H1 (cell line): ENCODE results near the gene CST1. TPM values are rescaled to one million over a fixed set of nuclear protein-coding genes. Genes with fewer than 3 reads are reported as not detected.

Experiments used
- CTCF ChIA-PET: fragments of 300-600 bp; sonication (Branson Sonifier 250); formaldehyde crosslinking; loops from one replicate; lab custom pipeline; 2021; ENCODE audit not compliant: partially characterized antibody; lab: Charles Lee
- POLR2A ChIA-PET: fragments of 300-600 bp; sonication (Branson Sonifier 250); formaldehyde crosslinking; loops from one replicate; lab custom pipeline; 2021; ENCODE audit warnings: inconsistent platforms; ENCODE audit not compliant: partially characterized antibody; lab: Charles Lee
- DNase-seq, 2 experiments: peaks; one replicate each; pipeline versions ENCODE4 v3.0.0 to v3.0.0-alpha.2; 2010 to 2022; ENCODE audit warnings: low spot score in 2 of 2, low read depth in 1 of 2, mixed read lengths in 1 of 2
- FAIRE-seq: peaks from 2 replicates; lab custom pipeline; 2011; peaks lifted over from hg19 to GRCh38; lab: Jason Lieb, UNC
- H2AFZ ChIP-seq: 2 replicates; pipeline ENCODE4 v1.8.1; 2012; ENCODE audit warnings: low read length, inconsistent platforms
- H2AK5ac ChIP-seq: 2 replicates; pipeline ENCODE4 v1.6.1; 2013; ENCODE audit warnings: low read depth, low read length
- H2BK120ac ChIP-seq: replicated peaks from 2 replicates; pipeline ENCODE3; 2013; ENCODE audit warnings: low read depth, low read length, inconsistent platforms
- H2BK12ac ChIP-seq: 2 replicates; pipeline ENCODE4 v1.6.1; 2013; ENCODE audit warnings: low read depth, low read length
- H2BK15ac ChIP-seq: 2 replicates; pipeline ENCODE4 v1.6.1; 2013; ENCODE audit warnings: low read length
- H2BK20ac ChIP-seq: 2 replicates; pipeline ENCODE4 v1.6.1; 2013; ENCODE audit warnings: low read length
- H2BK5ac ChIP-seq: 2 replicates; pipeline ENCODE4 v1.6.1; 2013; ENCODE audit warnings: low read depth, low read length
- H3K14ac ChIP-seq: 2 replicates; pipeline ENCODE4 v1.6.1; 2013; ENCODE audit warnings: inconsistent platforms; ENCODE audit not compliant: insufficient read length
- H3K18ac ChIP-seq: 2 replicates; pipeline ENCODE4 v1.6.1; 2013; ENCODE audit warnings: low read length; ENCODE audit errors: extremely low read depth
- H3K23ac ChIP-seq: 2 replicates; pipeline ENCODE4 v1.6.1; 2013; ENCODE audit warnings: inconsistent platforms; ENCODE audit not compliant: insufficient read length
- H3K23me2 ChIP-seq: 2 replicates; pipeline ENCODE4 v1.6.1; 2013; ENCODE audit warnings: low read depth, low read length
- H3K27ac ChIP-seq: 2 replicates; pipeline ENCODE4 v1.6.1; 2011; ENCODE audit warnings: low read depth, low read length, inconsistent platforms
- H3K27me3 ChIP-seq, 4 experiments: replicated peaks in 1 of 4; 1 replicate in 1 of 4; 2 replicates in 3 of 4; pipeline versions ENCODE4 v1.6.1 to v1.8.1; 2011 to 2013; ENCODE audit warnings: low read length in 3 of 4, mild to moderate bottlenecking in 3 of 4, inconsistent platforms in 2 of 4, mixed read lengths in 2 of 4, moderate library complexity in 1 of 4; ENCODE audit not compliant: control insufficient read depth in 3 of 4, insufficient read depth in 3 of 4; ENCODE audit errors: extremely low read depth in 1 of 4
- H3K36me3 ChIP-seq, 4 experiments: 2 replicates each; pipeline versions ENCODE4 v1.6.1 to v1.8.1; 2011 to 2013; ENCODE audit warnings: mild to moderate bottlenecking in 4 of 4, low read length in 3 of 4, moderate library complexity in 2 of 4, control low read depth in 1 of 4, inconsistent platforms in 1 of 4; ENCODE audit not compliant: insufficient read depth in 4 of 4, control insufficient read depth in 2 of 4
- H3K4ac ChIP-seq: replicated peaks from 2 replicates; pipeline ENCODE3; 2013; ENCODE audit warnings: low read length, low read depth, mixed read lengths, inconsistent platforms; ENCODE audit not compliant: insufficient read length
- H3K4me1 ChIP-seq, 4 experiments: replicated peaks in 1 of 4; 1 replicate in 1 of 4; 2 replicates in 3 of 4; pipeline versions ENCODE4 v1.6.1 to v1.8.1; 2011 to 2013; ENCODE audit warnings: low read length in 3 of 4, inconsistent platforms in 2 of 4, mixed read lengths in 1 of 4; ENCODE audit not compliant: insufficient read depth in 4 of 4, control insufficient read depth in 3 of 4
- H3K4me2 ChIP-seq, 2 experiments: 2 replicates each; pipeline versions ENCODE4 v1.6.1 to v1.8.1; 2011 to 2013; ENCODE audit warnings: low read depth in 2 of 2, low read length in 2 of 2, control low read depth in 1 of 2, inconsistent platforms in 1 of 2, mild to moderate bottlenecking in 1 of 2; ENCODE audit not compliant: insufficient read depth in 1 of 2
- H3K4me3 ChIP-seq, 4 experiments: fragments of 200-600, 300-600 bp in 1 of 4; sonication (generic), shearing (Covaris generic), sonication (Bioruptor Twin) in 1 of 4; 2 replicates each; pipeline versions ENCODE4 v1.5.1 to v1.8.1; 2011 to 2016; ENCODE audit warnings: low read length in 4 of 4, low read depth in 3 of 4, control low read depth in 2 of 4, inconsistent platforms in 2 of 4, mild to moderate bottlenecking in 2 of 4, mixed read lengths in 1 of 4, moderate library complexity in 1 of 4; ENCODE audit not compliant: insufficient read depth in 2 of 4; ENCODE audit errors: extremely low read depth in 1 of 4
- H3K56ac ChIP-seq: replicated peaks from 2 replicates; pipeline ENCODE3; 2013; ENCODE audit warnings: low read depth, mild to moderate bottlenecking, mixed read lengths, low read length, inconsistent platforms; ENCODE audit not compliant: insufficient read length
- H3K79me1 ChIP-seq: 2 replicates; pipeline ENCODE4 v1.6.1; 2013; ENCODE audit warnings: low read depth, low read length, control low read depth
- H3K79me2 ChIP-seq, 2 experiments: 2 replicates each; pipeline versions ENCODE4 v1.6.1 to v1.8.1; 2012 to 2013; ENCODE audit warnings: low read length in 2 of 2, mild to moderate bottlenecking in 2 of 2, inconsistent platforms in 1 of 2; ENCODE audit not compliant: insufficient read depth in 2 of 2, control insufficient read depth in 1 of 2
- H3K9ac ChIP-seq, 4 experiments: replicated peaks in 1 of 4; 1 replicate in 1 of 4; 2 replicates in 3 of 4; pipeline versions ENCODE4 v1.6.1 to v1.8.1; 2011 to 2013; ENCODE audit warnings: low read depth in 3 of 4, low read length in 3 of 4, control low read depth in 2 of 4, mild to moderate bottlenecking in 2 of 4, moderate library complexity in 2 of 4, inconsistent platforms in 1 of 4; ENCODE audit errors: extremely low read depth in 1 of 4
- H3K9me3 ChIP-seq, 2 experiments: 2 replicates each; pipeline versions ENCODE4 v1.6.1 to v1.8.1; 2012 to 2013; ENCODE audit warnings: mild to moderate bottlenecking in 2 of 2, moderate library complexity in 2 of 2, control low read depth in 1 of 2, inconsistent platforms in 1 of 2, low read depth in 1 of 2, low read length in 1 of 2, mixed read lengths in 1 of 2; ENCODE audit not compliant: insufficient read depth in 2 of 2
- H4K20me1 ChIP-seq, 2 experiments: replicated peaks in 1 of 2; 2 replicates each; pipeline versions ENCODE3 to v1.8.1; 2011 to 2013; ENCODE audit warnings: inconsistent platforms in 2 of 2, low read length in 2 of 2, mild to moderate bottlenecking in 1 of 2; ENCODE audit not compliant: insufficient read depth in 2 of 2, control insufficient read depth in 1 of 2
- H4K5ac ChIP-seq: 2 replicates; pipeline ENCODE4 v1.6.1; 2013; ENCODE audit warnings: low read length, low read depth, mixed read lengths, inconsistent platforms; ENCODE audit not compliant: insufficient read length
- H4K8ac ChIP-seq: 2 replicates; pipeline ENCODE4 v1.8.0; 2013; ENCODE audit warnings: mild to moderate bottlenecking, moderate library complexity, low read length, inconsistent platforms; ENCODE audit not compliant: insufficient read depth; ENCODE audit errors: extremely low read depth
- H4K91ac ChIP-seq: replicated peaks from 2 replicates; pipeline ENCODE3; 2013; ENCODE audit warnings: low read length, mixed read lengths, inconsistent platforms; ENCODE audit not compliant: insufficient read length
- ATF2 ChIP-seq: IDR thresholded peaks from 2 replicates; pipeline ENCODE4 v1.6.1; 2012; ENCODE audit warnings: low read length, inconsistent platforms
- BACH1 ChIP-seq: IDR thresholded peaks from 2 replicates; pipeline ENCODE4 v1.6.1; 2012; ENCODE audit warnings: low read length, improper control_type of control experiment
- EP300 ChIP-seq, 2 experiments: IDR thresholded peaks; 1 replicate in 1 of 2; 2 replicates in 1 of 2; pipeline ENCODE4 v1.6.1; 2011 to 2012; ENCODE audit warnings: low read depth in 2 of 2, low read length in 2 of 2, mild to moderate bottlenecking in 2 of 2, borderline replicate concordance in 1 of 2, inconsistent platforms in 1 of 2, moderate library complexity in 1 of 2
- GABPA ChIP-seq: IDR thresholded peaks from 2 replicates; pipeline ENCODE4 v1.6.1; 2011; ENCODE audit warnings: mild to moderate bottlenecking, low read length, moderate library complexity, borderline replicate concordance; ENCODE audit not compliant: insufficient read depth
- KDM4A ChIP-seq: IDR thresholded peaks from one replicate; pipeline ENCODE4 v1.7.1; 2012; ENCODE audit warnings: low read depth, mild to moderate bottlenecking, moderate library complexity, low read length, inconsistent platforms; ENCODE audit not compliant: severe bottlenecking
- POLR2AphosphoS5 ChIP-seq: IDR thresholded peaks from 2 replicates; pipeline ENCODE4 v1.6.1; 2011; ENCODE audit warnings: low read depth, low read length
- RXRA ChIP-seq: IDR thresholded peaks from 2 replicates; pipeline ENCODE4 v1.6.1; 2011; ENCODE audit warnings: low read depth, mild to moderate bottlenecking, low read length, moderate library complexity; ENCODE audit not compliant: insufficient read depth
- SIX5 ChIP-seq: IDR thresholded peaks from 2 replicates; pipeline ENCODE4 v1.6.1; 2011; ENCODE audit warnings: mild to moderate bottlenecking, low read depth, low read length
- SP4 ChIP-seq: IDR thresholded peaks from 2 replicates; pipeline ENCODE4 v1.6.1; 2012; ENCODE audit warnings: low read length, inconsistent platforms
- TBP ChIP-seq: IDR thresholded peaks from 2 replicates; pipeline ENCODE4 v1.6.1; 2011; ENCODE audit warnings: low read depth, low read length, improper control_type of control experiment
- TCF12 ChIP-seq: IDR thresholded peaks from 2 replicates; pipeline ENCODE4 v1.6.1; 2011; ENCODE audit warnings: low read depth, mild to moderate bottlenecking, low read length
- YY1 ChIP-seq: IDR thresholded peaks from 2 replicates; pipeline ENCODE4 v1.6.1; 2011; ENCODE audit warnings: low read depth, mild to moderate bottlenecking, low read length
- WGBS, 2 experiments: shearing (Covaris generic) in 1 of 2; methylation state at CpG; one replicate each; pipeline versions ENCODE4 v1.1.6 to v1.1.7; 2013 to 2015; ENCODE audit warnings: low lambda C conversion rate in 2 of 2, mixed read lengths in 2 of 2, inconsistent platforms in 1 of 2, low coverage in 1 of 2, missing lambda C conversion rate in 1 of 2; ENCODE audit not compliant: insufficient replicate concordance in 2 of 2, insufficient coverage in 1 of 2, insufficient read length in 1 of 2; ENCODE audit errors: extremely low coverage in 1 of 2, missing lambda C conversion rate in 1 of 2; 5-methylcytosine and 5-hydroxymethylcytosine counted together
- polyA plus RNA-seq, 7 experiments: library from polyadenylated mRNA; depleted of rRNA in 3 of 7; stranded (reverse) in 5 of 7; unstranded in 2 of 7; fragments of >200 nt in 5 of 7; fragments of 200-250 nt in 2 of 7; gene quantifications; 1 replicate in 5 of 7; 2 replicates in 1 of 7; 4 replicates in 1 of 7; pipeline versions ENCODE4 v1.2.1 to v1.2.3, GENCODE V29; 2011 to 2013; ENCODE audit warnings: missing spikeins in 2 of 7, mixed read lengths in 2 of 7
- total RNA-seq: library from RNA; stranded (reverse); fragmentation: NEBNext Ultra II Directional; extraction: Animal tissue kit (Norgen Biotek cat#: 25700); gene quantifications from 2 replicates; pipeline ENCODE4 v1.2.1, GENCODE V29; 2021
- TF ChIP-seq, protein P1 (sequence below): IDR thresholded peaks from 2 replicates; pipeline ENCODE4 v1.6.1; 2012; ENCODE audit warnings: inconsistent platforms

CST1 gene
- total and polyA plus RNA-seq, 2 of the 8 experiments (the other 6 are each of a cell fraction or from before 2014, with no cell fraction given): 2.3 to 2.9 TPM

- Histone ChIP-seq H2AK5ac (peak overlapping the region; percentile 40; the same call in 1 of the 2 replicates), H3K9me3 (no peaks in the 10 kb centered on the region), H2BK12ac (peak overlapping the region; percentile 68; the same call in 1 of the 2 replicates), H2BK120ac (no peak overlapping the region), H2BK5ac (no peak overlapping the region), H3K36me3 (no peaks in the 10 kb centered on the region), H4K8ac (no peak overlapping the region), H3K18ac (no peak overlapping the region), H3K23me2 (no peaks in the 10 kb centered on the region; the same call in 1 of the 2 replicates), H4K91ac (no peak overlapping the region), H3K14ac (no peak overlapping the region), H3K4me3 (no peak overlapping the region), H3K79me1 (no peaks in the 10 kb centered on the region), H2BK20ac (no peak overlapping the region; the same call in 1 of the 2 replicates), H3K9ac (no peak overlapping the region), H3K56ac (no peak overlapping the region), H3K27ac (no peak overlapping the region), H3K4ac (no peak overlapping the region), H3K23ac (no peak overlapping the region), H2AFZ (no peak overlapping the region), H4K20me1 (no peaks in the 10 kb centered on the region), H3K27me3 (peaks cover 0 to 4% (median 1%) of the 10 kb centered on the region in 4 experiments; a peak in 4 of 7 replicates), H4K5ac (no peak overlapping the region), H3K4me1 (peaks cover 0 to 14% (median 5%) of the 10 kb centered on the region in 4 experiments; a peak in 6 of 7 replicates), H3K4me2 (no peak overlapping the region), H3K79me2 (no peaks in the 10 kb centered on the region), H2BK15ac (peak overlapping the region; percentile 88; the same call in 1 of the 2 replicates)
- FAIRE-seq (no peak), DNase-seq (no peak)
- ChIA-PET POLR2A (no interaction called here), CTCF (interaction anchor here (1.3 kb wide), 1 partner anchor 106 kb away, joined by 3 read pairs; no protein-coding TSS in a partner anchor)
- TF ChIP-seq TCF12 (no peak), RXRA (no peak), TBP (no peak), SP4 (no peak), ATF2 (no peak), BACH1 (no peak), POLR2AphosphoS5 (no peak), EP300 (IDR thresholded peaks at IDR 0.05; ENCODE audit: borderline replicate concordance in 1 of 2, low read depth in 2 of 2, low read length in 2 of 2) (no peak), SIX5 (no peak), YY1 (no peak), KDM4A (no peak), GABPA (no peak)
- TF ChIP-seq, protein P1, sequence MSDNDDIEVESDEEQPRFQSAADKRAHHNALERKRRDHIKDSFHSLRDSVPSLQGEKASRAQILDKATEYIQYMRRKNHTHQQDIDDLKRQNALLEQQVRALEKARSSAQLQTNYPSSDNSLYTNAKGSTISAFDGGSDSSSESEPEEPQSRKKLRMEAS: no peak
- WGBS, 2 experiments: 85% methylated on average over 7 of the region's 7 CpGs; no CpG with 5 or more reads in 1 of the 2 experiments
These were observed 23.3 kb upstream of the CST1 start for GRCh38 chr20:23774081-23774480.
